Retinal pigment epithelial cell (primary cell): ENCODE measurements around the gene EYS.

Source experiments
- DNase-seq: peaks from one replicate; pipeline ENCODE4 v3.0.0-alpha.2; 2010; ENCODE audit warnings: low read depth
- H3K4me3 ChIP-seq: 2 replicates; pipeline ENCODE4 v1.5.1; 2011; ENCODE audit warnings: mild to moderate bottlenecking, low read length, control low read depth, moderate library complexity
- TF ChIP-seq, protein P1 (sequence below): conservative IDR thresholded peaks from 2 replicates; pipeline ENCODE4 v1.5.1; 2011; ENCODE audit warnings: low read depth, low read length, control low read depth, inconsistent platforms

The EYS gene

DNA sequence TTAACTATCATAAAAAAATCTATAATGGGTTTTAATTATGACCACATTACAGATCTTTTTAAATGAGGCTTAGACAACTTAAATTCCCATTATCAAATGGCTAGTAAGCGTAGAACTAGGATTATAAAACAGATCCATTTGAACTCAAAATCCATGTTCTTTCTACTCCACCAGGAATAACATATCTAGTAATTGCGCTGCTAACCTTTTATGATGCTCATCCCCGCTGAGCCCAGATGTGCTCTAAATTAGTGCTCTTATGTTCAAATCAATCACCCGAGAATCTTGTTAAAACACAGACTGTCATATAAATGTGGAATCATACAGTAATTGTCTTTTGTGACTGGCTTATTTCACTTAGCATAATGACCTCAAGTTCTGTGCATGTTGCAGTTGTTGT lies 1168.3 kb downstream of the EYS start:
- DNase-seq: no peak
- TF ChIP-seq, protein P1, sequence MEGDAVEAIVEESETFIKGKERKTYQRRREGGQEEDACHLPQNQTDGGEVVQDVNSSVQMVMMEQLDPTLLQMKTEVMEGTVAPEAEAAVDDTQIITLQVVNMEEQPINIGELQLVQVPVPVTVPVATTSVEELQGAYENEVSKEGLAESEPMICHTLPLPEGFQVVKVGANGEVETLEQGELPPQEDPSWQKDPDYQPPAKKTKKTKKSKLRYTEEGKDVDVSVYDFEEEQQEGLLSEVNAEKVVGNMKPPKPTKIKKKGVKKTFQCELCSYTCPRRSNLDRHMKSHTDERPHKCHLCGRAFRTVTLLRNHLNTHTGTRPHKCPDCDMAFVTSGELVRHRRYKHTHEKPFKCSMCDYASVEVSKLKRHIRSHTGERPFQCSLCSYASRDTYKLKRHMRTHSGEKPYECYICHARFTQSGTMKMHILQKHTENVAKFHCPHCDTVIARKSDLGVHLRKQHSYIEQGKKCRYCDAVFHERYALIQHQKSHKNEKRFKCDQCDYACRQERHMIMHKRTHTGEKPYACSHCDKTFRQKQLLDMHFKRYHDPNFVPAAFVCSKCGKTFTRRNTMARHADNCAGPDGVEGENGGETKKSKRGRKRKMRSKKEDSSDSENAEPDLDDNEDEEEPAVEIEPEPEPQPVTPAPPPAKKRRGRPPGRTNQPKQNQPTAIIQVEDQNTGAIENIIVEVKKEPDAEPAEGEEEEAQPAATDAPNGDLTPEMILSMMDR: no peak

DNA sequence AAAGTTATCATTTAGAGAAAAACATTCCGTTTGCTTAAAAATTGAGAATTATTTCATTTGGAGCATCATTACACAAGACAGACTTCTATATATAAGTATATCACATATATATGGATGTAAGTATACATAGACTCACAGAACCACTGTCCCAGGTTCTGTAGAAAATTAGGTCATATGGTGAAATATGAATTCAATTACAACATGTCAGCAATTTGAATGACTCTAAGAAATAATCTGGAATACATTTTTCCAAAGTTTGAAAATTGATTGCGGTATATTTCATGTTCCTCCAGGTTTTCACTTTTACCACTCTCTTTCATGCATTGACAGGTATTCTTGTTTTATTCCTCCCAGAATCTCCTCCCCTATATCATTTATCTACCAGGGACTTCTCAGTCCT lies 1179.1 kb downstream of the EYS start:
- DNase-seq: no peak
- H3K4me3 ChIP-seq: no peak overlapping the region
- TF ChIP-seq, protein P1: no peak

More for the DNA sequence above, 1168.3 kb downstream of the EYS start:
- H3K4me3 ChIP-seq: no peak overlapping the region

DNA sequence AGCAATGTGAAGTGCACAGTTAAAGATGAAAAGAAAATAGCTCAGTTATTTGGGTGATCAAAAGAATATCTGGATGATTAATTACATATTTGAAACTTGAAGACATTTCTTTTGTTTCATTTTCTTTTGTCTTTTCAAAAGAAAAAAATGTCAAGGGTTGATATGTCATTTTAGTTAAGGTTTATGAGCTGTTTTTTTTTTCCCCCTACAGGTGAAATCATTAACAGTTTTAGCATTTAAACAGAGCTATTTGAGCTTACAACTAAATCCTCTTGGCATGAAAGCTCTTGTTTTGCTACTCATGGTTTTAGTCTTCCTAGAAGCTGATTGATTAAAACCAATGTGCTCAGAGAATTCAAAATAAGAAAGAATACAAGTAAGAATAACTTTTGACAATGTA lies 1184.2 kb downstream of the EYS start:
- TF ChIP-seq, protein P1: no peak
- no peak for DNase-seq
- no peak overlapping the region for H3K4me3 ChIP-seq

DNA sequence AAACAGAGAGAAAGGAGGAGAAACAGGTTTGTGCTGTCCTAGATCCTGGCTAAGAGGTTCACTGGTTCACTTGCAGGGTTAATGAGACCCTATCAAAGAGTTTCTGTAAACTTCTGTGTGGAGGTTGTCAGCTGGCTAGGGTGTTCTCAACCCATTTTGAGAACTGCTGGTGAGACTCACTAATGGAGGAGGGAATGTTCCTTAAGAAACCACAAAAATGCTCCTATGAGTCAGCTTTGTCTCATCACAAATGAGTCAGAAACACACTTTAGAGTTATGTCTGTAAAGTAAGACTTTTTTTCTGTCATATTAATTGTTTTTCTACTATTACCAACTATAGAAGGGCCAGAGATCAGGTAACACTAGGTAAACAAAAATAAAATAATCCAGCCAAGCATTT lies 1187.0 kb downstream of the EYS start:
- H3K4me3 ChIP-seq: no peak overlapping the region
- DNase-seq: peak; percentile 93
- TF ChIP-seq, protein P1: no peak

DNA sequence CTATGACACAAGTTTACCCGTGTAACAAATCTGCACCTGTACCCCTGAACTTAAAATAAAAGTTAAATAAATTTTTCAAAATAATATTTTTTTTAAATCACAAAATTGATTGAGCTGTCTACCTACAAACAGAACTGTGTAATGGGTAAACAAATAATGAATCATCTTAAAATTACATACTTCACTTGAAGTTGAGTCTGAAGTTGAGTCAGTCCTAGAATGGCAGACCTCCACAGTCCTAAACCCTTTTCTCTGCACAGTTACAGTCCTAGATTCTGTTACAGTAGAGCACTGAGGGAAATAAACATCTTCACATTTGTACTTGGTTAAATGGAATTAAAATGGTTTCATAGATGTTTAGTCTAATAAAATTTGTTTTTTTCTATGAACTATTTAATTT lies 1190.6 kb downstream of the EYS start:
- no peak overlapping the region for H3K4me3 ChIP-seq
- DNase-seq: no peak
- TF ChIP-seq, protein P1: no peak

DNA sequence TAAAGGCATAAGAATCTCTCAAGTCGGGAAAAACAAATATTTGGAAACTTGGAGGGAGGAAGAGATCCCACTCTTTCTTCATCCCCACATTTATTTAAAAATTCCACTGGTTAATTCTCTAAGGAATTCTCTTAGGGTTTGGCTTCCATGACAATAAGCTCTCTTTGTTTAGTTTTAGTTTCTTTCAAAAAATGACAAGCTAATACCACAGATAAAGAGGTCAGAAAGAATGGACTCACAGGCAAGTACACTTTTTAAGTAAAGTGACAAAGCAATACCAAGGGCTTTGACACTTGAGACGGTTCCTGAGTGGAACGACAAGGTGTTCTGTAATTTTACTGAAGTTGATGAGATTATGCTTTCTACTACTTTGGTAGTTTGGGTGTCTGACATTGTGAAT lies 1199.4 kb downstream of the EYS start:
- no peak overlapping the region for H3K4me3 ChIP-seq
- TF ChIP-seq, protein P1: no peak
- DNase-seq: no peak

DNA sequence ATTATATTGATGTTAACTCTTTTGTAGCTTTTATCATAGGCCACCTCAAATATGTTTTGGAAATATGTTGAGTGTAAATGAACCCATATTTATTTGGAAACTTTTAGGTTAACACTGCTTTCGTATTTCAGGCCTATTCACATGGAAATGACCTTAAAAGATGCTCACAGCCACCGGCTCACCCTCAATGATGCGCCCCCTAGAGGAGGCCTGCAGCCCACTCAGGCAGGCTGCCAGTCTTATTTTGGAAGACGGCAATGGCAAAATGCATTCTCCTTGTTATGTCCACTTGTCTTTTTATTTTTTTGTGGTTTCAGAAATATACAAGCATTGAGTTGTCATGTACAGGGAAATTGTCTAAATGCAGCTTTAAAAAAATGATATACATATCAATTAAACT lies 1201.7 kb downstream of the EYS start:
- TF ChIP-seq, protein P1: peak; percentile 69
- no peak overlapping the region for H3K4me3 ChIP-seq
- DNase-seq: no peak
